DND-41 (cell line): ENCODE data around the gene INTS1.

Experiments used
- ATAC-seq: fragments of 200-7000 bp; cut with Tn5 transposase; 3 replicates; pipeline ENCODE4 v1.9.1; 2021; ENCODE audit warnings: low read depth; ENCODE audit not compliant: insufficient read depth
- DNase-seq: peaks from one replicate; pipeline ENCODE4 v3.0.0-alpha.2; 2020
- H2AFZ ChIP-seq: 2 replicates; pipeline ENCODE4 v1.6.0; 2012; ENCODE audit warnings: low read depth, low read length
- H3K27ac ChIP-seq: 2 replicates; pipeline ENCODE4 v1.5.1; 2012; ENCODE audit warnings: low read length, inconsistent platforms
- H3K27me3 ChIP-seq: fragments of 200-600 bp; sonication (generic); 2 replicates; pipeline ENCODE4 v1.6.0; 2012; ENCODE audit warnings: low read length, mild to moderate bottlenecking, inconsistent platforms; ENCODE audit not compliant: insufficient read depth, poor library complexity
- H3K36me3 ChIP-seq: 2 replicates; pipeline ENCODE4 v1.5.1; 2012; ENCODE audit warnings: low read length, inconsistent platforms; ENCODE audit not compliant: insufficient read depth
- H3K4me1 ChIP-seq: 2 replicates; pipeline ENCODE4 v1.5.1; 2012; ENCODE audit warnings: mild to moderate bottlenecking, low read length; ENCODE audit not compliant: insufficient read depth
- H3K4me2 ChIP-seq: 2 replicates; pipeline ENCODE4 v1.6.0; 2012; ENCODE audit warnings: mild to moderate bottlenecking, moderate library complexity, low read length, inconsistent platforms; ENCODE audit not compliant: insufficient read depth
- H3K4me3 ChIP-seq, 2 experiments: fragments of 200-600 bp in 1 of 2; shearing (Covaris generic) in 1 of 2; 2 replicates each; pipeline ENCODE4 v1.5.1; 2012 to 2016; ENCODE audit warnings: inconsistent platforms in 2 of 2, low read length in 2 of 2, mild to moderate bottlenecking in 2 of 2, low read depth in 1 of 2, moderate library complexity in 1 of 2
- H3K79me2 ChIP-seq: 2 replicates; pipeline ENCODE4 v1.6.0; 2012; ENCODE audit warnings: low read length, inconsistent platforms; ENCODE audit not compliant: insufficient read depth
- H3K9ac ChIP-seq: 2 replicates; pipeline ENCODE4 v1.6.0; 2012; ENCODE audit warnings: low read depth, mild to moderate bottlenecking, inconsistent platforms, low read length, moderate library complexity
- H3K9me3 ChIP-seq: 2 replicates; pipeline ENCODE4 v1.5.1; 2012; ENCODE audit warnings: low read length, moderate library complexity, mild to moderate bottlenecking, inconsistent platforms; ENCODE audit not compliant: insufficient read depth, severe bottlenecking
- H4K20me1 ChIP-seq: 2 replicates; pipeline ENCODE4 v1.6.0; 2012; ENCODE audit warnings: low read length; ENCODE audit not compliant: insufficient read depth
- EZH2 ChIP-seq: IDR thresholded peaks from 3 replicates; pipeline ENCODE4 v1.6.1; 2012; ENCODE audit warnings: borderline replicate concordance, low read depth, mild to moderate bottlenecking, moderate library complexity, low read length, inconsistent platforms; ENCODE audit not compliant: severe bottlenecking
- TF ChIP-seq, protein P1 (sequence below): IDR thresholded peaks from 2 replicates; pipeline ENCODE4 v1.5.1; 2012; ENCODE audit warnings: borderline replicate concordance, low read length, moderate library complexity, mild to moderate bottlenecking; ENCODE audit not compliant: poor library complexity, severe bottlenecking; ENCODE audit errors: extremely low read depth

INTS1 gene

GRCh38 chr7:1468203-1468602 lies 36.0 kb downstream of the INTS1 start:
- Histone ChIP-seq H3K36me3 (peaks cover 35% of the 10 kb centered on the region), H3K79me2 (no peaks in the 10 kb centered on the region), H3K9ac (no peak overlapping the region), H3K9me3 (no peaks in the 10 kb centered on the region), H3K4me1 (no peaks in the 10 kb centered on the region), H3K27ac (no peak overlapping the region), H3K27me3 (no peaks in the 10 kb centered on the region), H3K4me2 (no peak overlapping the region), H3K4me3 (no peak overlapping the region), H2AFZ (no peak overlapping the region), H4K20me1 (peaks cover 9% of the 10 kb centered on the region)
- DNase-seq (no peak), ATAC-seq (no peak)
- no peak for TF ChIP-seq EZH2
- TF ChIP-seq, protein P1, sequence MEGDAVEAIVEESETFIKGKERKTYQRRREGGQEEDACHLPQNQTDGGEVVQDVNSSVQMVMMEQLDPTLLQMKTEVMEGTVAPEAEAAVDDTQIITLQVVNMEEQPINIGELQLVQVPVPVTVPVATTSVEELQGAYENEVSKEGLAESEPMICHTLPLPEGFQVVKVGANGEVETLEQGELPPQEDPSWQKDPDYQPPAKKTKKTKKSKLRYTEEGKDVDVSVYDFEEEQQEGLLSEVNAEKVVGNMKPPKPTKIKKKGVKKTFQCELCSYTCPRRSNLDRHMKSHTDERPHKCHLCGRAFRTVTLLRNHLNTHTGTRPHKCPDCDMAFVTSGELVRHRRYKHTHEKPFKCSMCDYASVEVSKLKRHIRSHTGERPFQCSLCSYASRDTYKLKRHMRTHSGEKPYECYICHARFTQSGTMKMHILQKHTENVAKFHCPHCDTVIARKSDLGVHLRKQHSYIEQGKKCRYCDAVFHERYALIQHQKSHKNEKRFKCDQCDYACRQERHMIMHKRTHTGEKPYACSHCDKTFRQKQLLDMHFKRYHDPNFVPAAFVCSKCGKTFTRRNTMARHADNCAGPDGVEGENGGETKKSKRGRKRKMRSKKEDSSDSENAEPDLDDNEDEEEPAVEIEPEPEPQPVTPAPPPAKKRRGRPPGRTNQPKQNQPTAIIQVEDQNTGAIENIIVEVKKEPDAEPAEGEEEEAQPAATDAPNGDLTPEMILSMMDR = no peak

GRCh38 chr7:1466524-1467271 lies 37.5 kb downstream of the INTS1 start:
- Histone ChIP-seq H3K4me3 (no peak overlapping the region), H3K27me3 (no peaks in the 10 kb centered on the region), H2AFZ (no peak overlapping the region), H3K27ac (no peak overlapping the region), H3K9ac (no peak overlapping the region), H4K20me1 (peaks cover 6% of the 10 kb centered on the region), H3K4me2 (no peak overlapping the region), H3K4me1 (no peaks in the 10 kb centered on the region), H3K36me3 (peaks cover 21% of the 10 kb centered on the region), H3K79me2 (no peaks in the 10 kb centered on the region), H3K9me3 (no peaks in the 10 kb centered on the region)
- ATAC-seq (no peak), DNase-seq (no peak)
- no peak for TF ChIP-seq EZH2
- TF ChIP-seq, protein P1 = no peak

GRCh38 chr7:1464694-1465093 lies 39.5 kb downstream of the INTS1 start:
- peaks cover 6% of the 10 kb centered on the region for H4K20me1 ChIP-seq
- H3K9ac ChIP-seq = no peak overlapping the region
- no peak overlapping the region for H3K4me2 ChIP-seq
- no peaks in the 10 kb centered on the region for H3K27me3 ChIP-seq
- peaks cover 3% of the 10 kb centered on the region; the same call in 1 of the 2 replicates for H3K36me3 ChIP-seq
- H3K9me3 ChIP-seq = no peaks in the 10 kb centered on the region
- no peak for TF ChIP-seq EZH2
- TF ChIP-seq, protein P1 = no peak
- H3K79me2 ChIP-seq = no peaks in the 10 kb centered on the region
- no peak for DNase-seq
- no peak overlapping the region for H3K27ac ChIP-seq
- ATAC-seq = no peak
- no peak overlapping the region for H2AFZ ChIP-seq
- peaks cover 7% of the 10 kb centered on the region for H3K4me1 ChIP-seq
- no peak overlapping the region for H3K4me3 ChIP-seq
